Measurements from ENCODE around the gene DGCR2. TPM values are rescaled to one million over a fixed set of nuclear protein-coding genes. Genes with fewer than 3 reads are reported as not detected.

DGCR2 gene
- total and polyA plus RNA-seq, 2 of the 4 experiments (the other 2 are of a cell fraction): 17.2 to 35.4 TPM

DNA sequence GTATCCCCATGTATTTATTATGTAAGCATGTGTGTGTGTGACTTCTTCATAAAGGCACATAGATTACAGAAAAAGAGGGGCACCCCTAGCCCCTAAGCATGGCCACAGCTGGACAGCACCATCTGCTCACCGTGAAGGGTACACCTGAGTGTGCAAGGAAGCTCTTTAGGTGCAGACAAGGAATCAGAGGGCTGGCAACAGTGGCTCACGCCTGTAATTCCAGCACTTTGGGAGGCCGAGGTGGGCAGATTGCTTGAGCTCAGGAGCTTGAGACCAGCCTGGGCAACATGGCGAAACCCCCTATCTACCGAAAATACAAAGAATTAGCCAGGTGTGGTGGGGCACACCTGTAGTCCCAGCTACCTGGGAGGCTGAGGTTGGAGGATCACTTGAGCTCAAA, 56.3 kb downstream of the DGCR2 start:
- Histone ChIP-seq H2AK9ac (replicated peaks; ENCODE audit: low read depth, low read length, poor library complexity) (no peak overlapping the region), H3K4ac (ENCODE audit: low read depth, low read length) (no peak overlapping the region), H2BK20ac (ENCODE audit: low read depth, low read length) (no peak overlapping the region), H3K9ac (ENCODE audit: low read depth, low read length) (no peak overlapping the region), H3K9me3 (ENCODE audit: control insufficient read depth, insufficient read depth, low read length) (no peaks in the 10 kb centered on the region), H3K18ac (ENCODE audit: low read depth, low read length) (no peak overlapping the region), H3K36me3 (ENCODE audit: control insufficient read depth, insufficient read depth, low read length) (peaks cover 29% of the 10 kb centered on the region), H2BK15ac (ENCODE audit: low read depth, low read length) (no peak overlapping the region), H4K20me1 (ENCODE audit: insufficient read depth, low read length) (peaks cover 28% of the 10 kb centered on the region), H3K9me1 (ENCODE audit: insufficient read depth, low read length) (peaks cover 10% of the 10 kb centered on the region), H3K23ac (ENCODE audit: low read depth, low read length) (no peak overlapping the region), H2AK5ac (ENCODE audit: low read depth, low read length) (no peak overlapping the region), H4K8ac (ENCODE audit: low read depth in 2 of 2, low read length in 2 of 2) (no peak overlapping the region), H3K56ac (ENCODE audit: extremely low read depth, insufficient read depth, low read length) (no peak overlapping the region), H3K27me3 (ENCODE audit: control insufficient read depth, insufficient read depth, low read length) (no peaks in the 10 kb centered on the region), H3K27ac (ENCODE audit: insufficient read depth, low read length) (no peak overlapping the region), H3K4me2 (ENCODE audit: low read depth, low read length) (no peak overlapping the region), H3K4me3 (ENCODE audit: insufficient read depth, low read depth, low read length) (no peak overlapping the region), H3K14ac (replicated peaks; ENCODE audit: low read depth, low read length) (no peak overlapping the region), H2BK5ac (ENCODE audit: low read depth, low read length, poor library complexity, severe bottlenecking) (no peak overlapping the region), H3K79me1 (ENCODE audit: low read depth in 1 of 2, low read length in 2 of 2) (peaks cover 0 to 21% of the 10 kb centered on the region in 2 experiments; a peak in 3 of 4 replicates), H3K4me1 (ENCODE audit: control insufficient read depth, insufficient read depth, low read length) (peaks cover 14% of the 10 kb centered on the region), H2AFZ (replicated peaks; ENCODE audit: low read length, poor library complexity) (no peak overlapping the region), H4K5ac (ENCODE audit: low read depth, low read length) (no peak overlapping the region), H4K91ac (ENCODE audit: insufficient read depth, low read depth, low read length) (no peak overlapping the region), H2BK120ac (ENCODE audit: low read depth, low read length) (no peak overlapping the region)
- no peak for DNase-seq
- BruUV-seq (replicated peaks): no TSS peak
- ChIA-PET POLR2A (ENCODE audit: unreplicated experiment) (no interaction called here), CTCF (no interaction called here)
- dilution Hi-C loops (cut with HindIII; ENCODE audit: low sequenced_read_pairs, unreplicated experiment): no loop called here
- no peak for TF ChIP-seq BHLHE40 (IDR thresholded peaks at IDR 0.05; ENCODE audit: low read depth, low read length)
- TF ChIP-seq, protein P1, sequence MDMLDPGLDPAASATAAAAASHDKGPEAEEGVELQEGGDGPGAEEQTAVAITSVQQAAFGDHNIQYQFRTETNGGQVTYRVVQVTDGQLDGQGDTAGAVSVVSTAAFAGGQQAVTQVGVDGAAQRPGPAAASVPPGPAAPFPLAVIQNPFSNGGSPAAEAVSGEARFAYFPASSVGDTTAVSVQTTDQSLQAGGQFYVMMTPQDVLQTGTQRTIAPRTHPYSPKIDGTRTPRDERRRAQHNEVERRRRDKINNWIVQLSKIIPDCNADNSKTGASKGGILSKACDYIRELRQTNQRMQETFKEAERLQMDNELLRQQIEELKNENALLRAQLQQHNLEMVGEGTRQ (IDR thresholded peaks at IDR 0.05; ENCODE audit: low read depth, low read length): no peak
- TF ChIP-seq CHD1 (IDR thresholded peaks at IDR 0.05; ENCODE audit: low read depth, low read length): no peak
- TF ChIP-seq POLR2A (IDR thresholded peaks at IDR 0.05; ENCODE audit: low read depth, low read length): no peak
- no peak for TF ChIP-seq FOS (IDR thresholded peaks at IDR 0.05; ENCODE audit: low read depth, low read length)
- TF ChIP-seq MAFK (IDR thresholded peaks at IDR 0.05; ENCODE audit: low read depth, low read length): no peak
- TF ChIP-seq, protein P2, sequence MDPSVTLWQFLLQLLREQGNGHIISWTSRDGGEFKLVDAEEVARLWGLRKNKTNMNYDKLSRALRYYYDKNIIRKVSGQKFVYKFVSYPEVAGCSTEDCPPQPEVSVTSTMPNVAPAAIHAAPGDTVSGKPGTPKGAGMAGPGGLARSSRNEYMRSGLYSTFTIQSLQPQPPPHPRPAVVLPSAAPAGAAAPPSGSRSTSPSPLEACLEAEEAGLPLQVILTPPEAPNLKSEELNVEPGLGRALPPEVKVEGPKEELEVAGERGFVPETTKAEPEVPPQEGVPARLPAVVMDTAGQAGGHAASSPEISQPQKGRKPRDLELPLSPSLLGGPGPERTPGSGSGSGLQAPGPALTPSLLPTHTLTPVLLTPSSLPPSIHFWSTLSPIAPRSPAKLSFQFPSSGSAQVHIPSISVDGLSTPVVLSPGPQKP (IDR thresholded peaks at IDR 0.05; ENCODE audit: borderline replicate concordance, low read depth, low read length): no peak
- TF ChIP-seq, protein P3, sequence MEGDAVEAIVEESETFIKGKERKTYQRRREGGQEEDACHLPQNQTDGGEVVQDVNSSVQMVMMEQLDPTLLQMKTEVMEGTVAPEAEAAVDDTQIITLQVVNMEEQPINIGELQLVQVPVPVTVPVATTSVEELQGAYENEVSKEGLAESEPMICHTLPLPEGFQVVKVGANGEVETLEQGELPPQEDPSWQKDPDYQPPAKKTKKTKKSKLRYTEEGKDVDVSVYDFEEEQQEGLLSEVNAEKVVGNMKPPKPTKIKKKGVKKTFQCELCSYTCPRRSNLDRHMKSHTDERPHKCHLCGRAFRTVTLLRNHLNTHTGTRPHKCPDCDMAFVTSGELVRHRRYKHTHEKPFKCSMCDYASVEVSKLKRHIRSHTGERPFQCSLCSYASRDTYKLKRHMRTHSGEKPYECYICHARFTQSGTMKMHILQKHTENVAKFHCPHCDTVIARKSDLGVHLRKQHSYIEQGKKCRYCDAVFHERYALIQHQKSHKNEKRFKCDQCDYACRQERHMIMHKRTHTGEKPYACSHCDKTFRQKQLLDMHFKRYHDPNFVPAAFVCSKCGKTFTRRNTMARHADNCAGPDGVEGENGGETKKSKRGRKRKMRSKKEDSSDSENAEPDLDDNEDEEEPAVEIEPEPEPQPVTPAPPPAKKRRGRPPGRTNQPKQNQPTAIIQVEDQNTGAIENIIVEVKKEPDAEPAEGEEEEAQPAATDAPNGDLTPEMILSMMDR (conservative IDR thresholded peaks at IDR 0.05; ENCODE audit: low read depth, low read length): no peak
- no peak for TF ChIP-seq RCOR1 (IDR thresholded peaks at IDR 0.05; ENCODE audit: insufficient replicate concordance, low read length)
- TF ChIP-seq SMC3 (IDR thresholded peaks at IDR 0.05; ENCODE audit: low read depth, low read length): no peak
- TF ChIP-seq RFX5 (IDR thresholded peaks at IDR 0.05; ENCODE audit: low read depth, low read length): no peak
- TF ChIP-seq CEBPB (IDR thresholded peaks at IDR 0.05; ENCODE audit: low read depth, low read length): no peak
- TF ChIP-seq MAZ (IDR thresholded peaks at IDR 0.05; ENCODE audit: borderline replicate concordance, low read depth, low read length): no peak
- WGBS, 2 experiments (ENCODE audit: extremely low coverage in 2 of 2, insufficient read length in 1 of 2): 100% methylated on average over 1 of the region's 5 CpGs; no CpG with 5 or more reads in 1 of the 2 experiments
- in situ Hi-C loops (cut with MboI; ENCODE audit: low sequenced_read_pairs): no loop called here
- ATAC-seq (ENCODE audit: low read depth): no peak
- intact Hi-C loops (cut with micrococcal nuclease): no loop called here

Measured in IMR-90 (cell line).